Neural cell (in vitro differentiated cells): Measurements from ENCODE around the gene EP400. TPM values are rescaled to one million over a fixed set of nuclear protein-coding genes. Genes with fewer than 3 reads are reported as not detected.

ENCODE experiments used
- H2AFZ ChIP-seq: fragments of 200-600, 300-800 bp; sonication (generic), shearing (Covaris generic); 2 replicates; pipeline ENCODE4 v1.6.0; 2014; ENCODE audit warnings: low read depth, mild to moderate bottlenecking, antibody characterized with exemption, low read length, moderate library complexity
- H3F3A ChIP-seq: fragments of 200-600 bp; shearing (Covaris generic); 2 replicates; pipeline ENCODE4 v1.6.1; 2016; ENCODE audit warnings: mild to moderate bottlenecking, moderate library complexity, mixed read lengths, antibody characterized with exemption, low read length; ENCODE audit not compliant: insufficient read depth, poor library complexity, severe bottlenecking
- H3K27ac ChIP-seq: fragments of 200-600, 300-800 bp; sonication (generic), shearing (Covaris generic); 2 replicates; pipeline ENCODE4 v1.5.1; 2014; ENCODE audit warnings: mild to moderate bottlenecking, low read length, moderate library complexity
- H3K27me3 ChIP-seq: fragments of 300-800, 200-600 bp; sonication (generic), shearing (Covaris generic); 2 replicates; pipeline ENCODE4 v1.6.0; 2014; ENCODE audit warnings: mild to moderate bottlenecking, low read depth, low read length, moderate library complexity; ENCODE audit not compliant: insufficient read depth
- H3K36me3 ChIP-seq: fragments of 300-800, 200-600 bp; sonication (generic), shearing (Covaris generic); 2 replicates; pipeline ENCODE4 v1.5.1; 2014; ENCODE audit warnings: mild to moderate bottlenecking, antibody characterized with exemption, low read length, moderate library complexity; ENCODE audit not compliant: insufficient read depth
- H3K4me2 ChIP-seq: fragments of 300-800, 200-600 bp; sonication (generic), shearing (Covaris generic); 2 replicates; pipeline ENCODE4 v1.6.0; 2014; ENCODE audit warnings: mild to moderate bottlenecking, low read length
- H3K4me3 ChIP-seq: fragments of 300-800, 200-600 bp; sonication (generic), shearing (Covaris generic); 2 replicates; pipeline ENCODE4 v1.5.1; 2014; ENCODE audit warnings: mild to moderate bottlenecking, low read length, moderate library complexity
- H3K79me2 ChIP-seq: fragments of 200-600 bp; shearing (Covaris generic); replicated peaks from 2 replicates; pipeline ENCODE4 v1.6.0; 2014; ENCODE audit warnings: mild to moderate bottlenecking, low read length, moderate library complexity; ENCODE audit not compliant: insufficient read depth
- H3K9ac ChIP-seq: fragments of 300-800, 200-600 bp; sonication (generic), shearing (Covaris generic); 2 replicates; pipeline ENCODE4 v1.6.1; 2016; ENCODE audit warnings: mild to moderate bottlenecking, low read length, mixed read lengths
- H3K9me2 ChIP-seq: fragments of 200-600 bp; shearing (Covaris generic); 2 replicates; pipeline ENCODE4 v1.6.1; 2016; ENCODE audit warnings: mild to moderate bottlenecking, low read length, mixed read lengths; ENCODE audit not compliant: insufficient read depth
- H3K9me3 ChIP-seq: fragments of 200-600, 300-800 bp; sonication (generic), shearing (Covaris generic); 2 replicates; pipeline ENCODE4 v1.6.1; 2016; ENCODE audit warnings: mild to moderate bottlenecking, mixed run types, low read length, moderate library complexity, mixed read lengths
- H4K20me1 ChIP-seq: fragments of 200-600 bp; shearing (Covaris generic); 2 replicates; pipeline ENCODE4 v1.6.1; 2016; ENCODE audit warnings: mild to moderate bottlenecking, mixed run types; ENCODE audit not compliant: insufficient read depth
- EP300 ChIP-seq: fragments of 450-650 bp; conservative IDR thresholded peaks from 2 replicates; pipeline ENCODE4 v1.6.1; 2014; ENCODE audit warnings: antibody characterized with exemption, mild to moderate bottlenecking, moderate library complexity; ENCODE audit not compliant: poor library complexity, severe bottlenecking
- EZH2 ChIP-seq: fragments of 200-600, 300-800 bp; shearing (Covaris generic), sonication (generic); IDR thresholded peaks from 2 replicates; pipeline ENCODE4 v1.6.1; 2014; ENCODE audit warnings: antibody characterized with exemption, low read length, borderline replicate concordance, mild to moderate bottlenecking; ENCODE audit not compliant: insufficient read depth, poor library complexity, severe bottlenecking
- MXI1 ChIP-seq: fragments of 450-650 bp; conservative IDR thresholded peaks from 2 replicates; pipeline ENCODE4 v1.6.1; 2014; ENCODE audit warnings: antibody characterized with exemption, mild to moderate bottlenecking; ENCODE audit not compliant: poor library complexity, severe bottlenecking
- POLR2AphosphoS5 ChIP-seq: IDR thresholded peaks from 2 replicates; pipeline ENCODE4 v1.6.1; 2012
- RAD21 ChIP-seq: fragments of 450-650 bp; conservative IDR thresholded peaks from 2 replicates; pipeline ENCODE4 v1.6.1; 2014; ENCODE audit warnings: antibody characterized with exemption, mild to moderate bottlenecking, moderate library complexity
- SMC3 ChIP-seq: fragments of 450-650 bp; conservative IDR thresholded peaks from 2 replicates; pipeline ENCODE4 v1.6.1; 2014; ENCODE audit warnings: antibody characterized with exemption, mild to moderate bottlenecking, moderate library complexity; ENCODE audit not compliant: poor library complexity
- TAF1 ChIP-seq: IDR thresholded peaks from 2 replicates; pipeline ENCODE4 v1.6.1; 2012; ENCODE audit warnings: low read depth
- polyA plus RNA-seq: library from polyadenylated mRNA; depleted of rRNA; stranded (reverse); fragments of >200 nt; gene quantifications from 2 replicates; pipeline ENCODE4 v1.2.3, GENCODE V29; 2014
- TF ChIP-seq, protein P1 (sequence below): fragments of 450-650 bp; IDR thresholded peaks from 2 replicates; pipeline ENCODE4 v1.5.1; 2014; ENCODE audit warnings: antibody characterized with exemption, mild to moderate bottlenecking, moderate library complexity; ENCODE audit not compliant: poor library complexity, severe bottlenecking
- TF ChIP-seq, protein P2 (sequence below): IDR thresholded peaks from 2 replicates; pipeline ENCODE4 v1.6.1; 2012; ENCODE audit warnings: borderline replicate concordance

The EP400 gene
- polyA plus RNA-seq, 1 donor from 2014 or later = 19.4 TPM

DNA sequence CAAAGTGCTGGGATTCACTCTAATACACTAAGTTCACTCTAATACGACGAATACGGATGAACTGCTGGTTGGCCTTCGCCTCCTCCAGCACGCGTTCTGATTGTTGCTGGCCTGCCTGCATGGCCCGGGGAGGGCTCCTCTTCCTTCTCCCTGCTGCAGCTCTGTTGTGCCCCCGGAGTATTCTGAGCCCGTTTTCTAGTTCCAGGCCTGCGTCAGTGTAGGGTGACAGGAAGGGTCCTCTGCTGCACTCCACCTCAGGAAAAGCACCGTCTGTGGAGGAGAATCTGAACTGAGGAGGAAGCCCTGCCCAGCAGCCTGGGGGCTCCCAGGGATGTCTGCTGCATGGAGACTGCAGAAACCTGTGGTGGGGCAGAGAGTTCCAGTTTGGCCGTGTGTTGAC lies 150.0 kb downstream of the EP400 start:
- TF ChIP-seq RAD21 = no peak
- TF ChIP-seq, protein P1, sequence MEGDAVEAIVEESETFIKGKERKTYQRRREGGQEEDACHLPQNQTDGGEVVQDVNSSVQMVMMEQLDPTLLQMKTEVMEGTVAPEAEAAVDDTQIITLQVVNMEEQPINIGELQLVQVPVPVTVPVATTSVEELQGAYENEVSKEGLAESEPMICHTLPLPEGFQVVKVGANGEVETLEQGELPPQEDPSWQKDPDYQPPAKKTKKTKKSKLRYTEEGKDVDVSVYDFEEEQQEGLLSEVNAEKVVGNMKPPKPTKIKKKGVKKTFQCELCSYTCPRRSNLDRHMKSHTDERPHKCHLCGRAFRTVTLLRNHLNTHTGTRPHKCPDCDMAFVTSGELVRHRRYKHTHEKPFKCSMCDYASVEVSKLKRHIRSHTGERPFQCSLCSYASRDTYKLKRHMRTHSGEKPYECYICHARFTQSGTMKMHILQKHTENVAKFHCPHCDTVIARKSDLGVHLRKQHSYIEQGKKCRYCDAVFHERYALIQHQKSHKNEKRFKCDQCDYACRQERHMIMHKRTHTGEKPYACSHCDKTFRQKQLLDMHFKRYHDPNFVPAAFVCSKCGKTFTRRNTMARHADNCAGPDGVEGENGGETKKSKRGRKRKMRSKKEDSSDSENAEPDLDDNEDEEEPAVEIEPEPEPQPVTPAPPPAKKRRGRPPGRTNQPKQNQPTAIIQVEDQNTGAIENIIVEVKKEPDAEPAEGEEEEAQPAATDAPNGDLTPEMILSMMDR = no peak
- TF ChIP-seq POLR2AphosphoS5 = no peak
- TF ChIP-seq SMC3 = no peak
- no peak for TF ChIP-seq EP300

DNA sequence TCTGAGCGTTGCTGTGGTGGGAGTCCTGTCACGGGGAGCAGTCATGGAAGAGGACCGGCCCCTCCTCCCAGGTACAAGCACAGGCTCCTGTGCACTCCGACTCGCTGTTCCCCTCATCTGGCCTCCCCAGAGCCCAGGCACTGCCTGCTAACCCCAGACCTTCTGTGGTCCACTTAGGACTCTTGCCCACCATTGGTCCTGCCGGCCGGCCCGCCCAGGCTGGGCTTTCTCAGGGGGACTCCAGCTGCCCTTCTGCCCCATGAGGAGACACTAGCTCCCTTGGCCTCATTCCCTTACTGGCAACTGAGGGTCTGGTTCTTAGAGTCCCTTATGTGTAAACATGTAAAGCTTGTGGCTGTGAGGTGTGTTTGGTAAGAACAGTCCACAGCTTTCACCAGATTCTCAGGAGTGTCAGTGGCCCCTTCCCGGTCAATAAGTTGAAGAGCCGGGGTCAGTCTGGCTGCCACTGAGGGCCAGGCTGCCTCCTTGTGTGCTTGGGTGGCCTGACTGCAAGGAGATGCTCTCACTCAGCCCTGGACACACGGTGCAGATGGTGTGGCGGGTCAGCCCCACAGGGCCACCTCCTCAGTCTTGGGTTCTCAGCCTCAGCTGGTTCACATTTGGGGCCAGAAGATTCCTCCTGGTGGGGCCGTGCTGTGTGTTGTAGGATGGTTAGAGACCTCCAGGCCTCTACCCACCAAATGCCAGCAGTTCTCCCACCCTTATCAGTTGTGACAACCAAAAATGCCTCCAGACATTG lies 150.7 kb downstream of the EP400 start:
- no peaks in the 10 kb centered on the region for H3F3A ChIP-seq
- H3K9me3 ChIP-seq = no peaks in the 10 kb centered on the region
- H3K79me2 ChIP-seq = no peaks in the 10 kb centered on the region
- H3K27ac ChIP-seq = no peak overlapping the region
- no peak overlapping the region for H2AFZ ChIP-seq
- H3K4me2 ChIP-seq = no peak overlapping the region
- no peak for TF ChIP-seq RAD21
- no peak for TF ChIP-seq SMC3
- TF ChIP-seq, protein P2, sequence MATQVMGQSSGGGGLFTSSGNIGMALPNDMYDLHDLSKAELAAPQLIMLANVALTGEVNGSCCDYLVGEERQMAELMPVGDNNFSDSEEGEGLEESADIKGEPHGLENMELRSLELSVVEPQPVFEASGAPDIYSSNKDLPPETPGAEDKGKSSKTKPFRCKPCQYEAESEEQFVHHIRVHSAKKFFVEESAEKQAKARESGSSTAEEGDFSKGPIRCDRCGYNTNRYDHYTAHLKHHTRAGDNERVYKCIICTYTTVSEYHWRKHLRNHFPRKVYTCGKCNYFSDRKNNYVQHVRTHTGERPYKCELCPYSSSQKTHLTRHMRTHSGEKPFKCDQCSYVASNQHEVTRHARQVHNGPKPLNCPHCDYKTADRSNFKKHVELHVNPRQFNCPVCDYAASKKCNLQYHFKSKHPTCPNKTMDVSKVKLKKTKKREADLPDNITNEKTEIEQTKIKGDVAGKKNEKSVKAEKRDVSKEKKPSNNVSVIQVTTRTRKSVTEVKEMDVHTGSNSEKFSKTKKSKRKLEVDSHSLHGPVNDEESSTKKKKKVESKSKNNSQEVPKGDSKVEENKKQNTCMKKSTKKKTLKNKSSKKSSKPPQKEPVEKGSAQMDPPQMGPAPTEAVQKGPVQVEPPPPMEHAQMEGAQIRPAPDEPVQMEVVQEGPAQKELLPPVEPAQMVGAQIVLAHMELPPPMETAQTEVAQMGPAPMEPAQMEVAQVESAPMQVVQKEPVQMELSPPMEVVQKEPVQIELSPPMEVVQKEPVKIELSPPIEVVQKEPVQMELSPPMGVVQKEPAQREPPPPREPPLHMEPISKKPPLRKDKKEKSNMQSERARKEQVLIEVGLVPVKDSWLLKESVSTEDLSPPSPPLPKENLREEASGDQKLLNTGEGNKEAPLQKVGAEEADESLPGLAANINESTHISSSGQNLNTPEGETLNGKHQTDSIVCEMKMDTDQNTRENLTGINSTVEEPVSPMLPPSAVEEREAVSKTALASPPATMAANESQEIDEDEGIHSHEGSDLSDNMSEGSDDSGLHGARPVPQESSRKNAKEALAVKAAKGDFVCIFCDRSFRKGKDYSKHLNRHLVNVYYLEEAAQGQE = no peak
- TF ChIP-seq MXI1 = no peak
- H3K36me3 ChIP-seq = no peaks in the 10 kb centered on the region
- no peaks in the 10 kb centered on the region for H4K20me1 ChIP-seq
- H3K27me3 ChIP-seq = no peaks in the 10 kb centered on the region
- H3K4me3 ChIP-seq = no peak overlapping the region
- no peak overlapping the region for H3K9ac ChIP-seq
- no peaks in the 10 kb centered on the region for H3K9me2 ChIP-seq

More for the DNA sequence above, 150.0 kb downstream of the EP400 start:
- H2AFZ ChIP-seq = no peak overlapping the region
- H3K4me2 ChIP-seq = no peak overlapping the region
- H3K79me2 ChIP-seq = no peaks in the 10 kb centered on the region
- H3K27me3 ChIP-seq = no peaks in the 10 kb centered on the region
- no peaks in the 10 kb centered on the region for H3K9me2 ChIP-seq
- no peak overlapping the region for H3K4me3 ChIP-seq
- no peak overlapping the region for H3K27ac ChIP-seq
- no peak overlapping the region for H3K9ac ChIP-seq
- H3F3A ChIP-seq = no peaks in the 10 kb centered on the region
- no peaks in the 10 kb centered on the region for H4K20me1 ChIP-seq
- no peaks in the 10 kb centered on the region for H3K36me3 ChIP-seq
- no peaks in the 10 kb centered on the region for H3K9me3 ChIP-seq

DNA sequence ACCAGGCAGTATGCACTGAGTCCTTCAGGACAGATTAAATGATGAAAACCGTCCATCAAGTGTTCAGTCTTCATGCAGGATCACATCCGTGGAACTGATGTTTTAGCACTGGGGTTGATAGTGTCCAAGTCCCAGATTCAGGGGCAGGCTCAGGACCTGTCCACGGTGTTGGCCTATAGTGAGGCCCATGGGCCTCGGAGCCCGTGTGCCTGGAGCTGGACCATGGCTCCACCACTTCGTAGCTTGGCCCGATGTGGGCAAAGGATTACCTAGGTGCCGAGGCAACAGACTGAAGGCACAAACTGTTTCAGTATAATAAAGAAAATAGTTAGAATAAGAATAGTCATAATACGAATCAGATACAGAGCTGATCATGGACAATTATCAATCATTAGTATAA lies 152.6 kb downstream of the EP400 start:
- H3K27ac ChIP-seq = no peak overlapping the region
- H3K36me3 ChIP-seq = no peaks in the 10 kb centered on the region
- H3K79me2 ChIP-seq = no peaks in the 10 kb centered on the region
- no peaks in the 10 kb centered on the region for H3K27me3 ChIP-seq
- no peaks in the 10 kb centered on the region for H3K9me2 ChIP-seq
- no peak overlapping the region for H3K9ac ChIP-seq
- no peaks in the 10 kb centered on the region for H3F3A ChIP-seq
- no peak overlapping the region for H2AFZ ChIP-seq
- no peaks in the 10 kb centered on the region for H3K9me3 ChIP-seq
- H4K20me1 ChIP-seq = no peaks in the 10 kb centered on the region
- H3K4me3 ChIP-seq = no peak overlapping the region
- TF ChIP-seq, protein P1 = no peak
- TF ChIP-seq POLR2AphosphoS5 (no peak), EP300 (no peak), EZH2 (no peak), MXI1 (no peak), SMC3 (no peak), RAD21 (no peak), TAF1 (no peak)
- TF ChIP-seq, protein P2 = no peak
- H3K4me2 ChIP-seq = no peak overlapping the region
